ENCODE measurements around the gene FMNL2.

FMNL2 gene

DNA sequence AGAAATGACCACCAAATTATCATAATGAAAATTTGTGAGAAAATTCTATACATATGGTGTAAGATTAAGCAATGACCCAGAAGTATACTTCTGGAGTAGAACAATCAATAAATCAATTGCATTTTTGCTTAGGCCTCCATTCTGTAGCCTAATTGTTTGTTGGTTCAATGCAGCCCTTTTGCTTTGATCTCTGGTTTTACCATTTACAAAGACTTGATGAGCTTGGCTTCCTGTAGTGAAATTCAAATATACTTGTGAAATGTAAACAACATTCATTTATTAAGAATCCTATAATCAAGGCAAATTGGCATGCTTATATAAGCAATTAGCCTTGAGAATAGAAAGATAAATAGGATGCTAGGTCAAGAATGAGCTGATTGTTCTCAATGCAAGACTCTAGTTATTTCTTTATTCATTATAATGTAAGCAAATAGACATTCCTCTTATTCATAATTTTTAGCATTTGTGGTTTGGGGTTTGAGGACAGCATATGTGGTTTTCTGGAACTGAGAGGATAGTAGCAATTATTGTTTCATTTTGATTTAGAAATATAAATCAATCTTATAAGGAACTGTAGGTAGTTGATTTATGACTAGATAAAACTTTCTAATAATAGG is 9.7 kb downstream of the FMNL2 start:
- H3K36me3 ChIP-seq (ENCODE audit: control insufficient read depth in 2 of 2, insufficient read depth in 1 of 2, low read length in 2 of 2), result peaks cover 0 to 7% of the 10 kb centered on the region in 2 experiments; a peak in 2 of 3 replicates
- no peaks in the 10 kb centered on the region for H3K4me1 ChIP-seq (ENCODE audit: control insufficient read depth, insufficient read depth, low read length)
- H3K9me3 ChIP-seq (ENCODE audit: control insufficient read depth, insufficient read depth, low read depth, low read length), result no peaks in the 10 kb centered on the region
- POLR2A ChIA-PET, result no interaction called here
- CTCF ChIA-PET, result no interaction called here
- TF ChIP-seq ZEB2 (tag by site-specific recombination; IDR thresholded peaks at IDR 0.05) (no peak), ZFP69B (tag by site-specific recombination; IDR thresholded peaks at IDR 0.05) (no peak), ZNF560 (tag by site-specific recombination; IDR thresholded peaks at IDR 0.05; ENCODE audit: borderline replicate concordance) (no peak), ZNF558 (tag by site-specific recombination; IDR thresholded peaks at IDR 0.05) (no peak)
- no peak overlapping the region for H3K27ac ChIP-seq (ENCODE audit: extremely low read depth, low read depth, low read length)
- H3K4me3 ChIP-seq (ENCODE audit: low read depth, low read length), result no peak overlapping the region

DNA sequence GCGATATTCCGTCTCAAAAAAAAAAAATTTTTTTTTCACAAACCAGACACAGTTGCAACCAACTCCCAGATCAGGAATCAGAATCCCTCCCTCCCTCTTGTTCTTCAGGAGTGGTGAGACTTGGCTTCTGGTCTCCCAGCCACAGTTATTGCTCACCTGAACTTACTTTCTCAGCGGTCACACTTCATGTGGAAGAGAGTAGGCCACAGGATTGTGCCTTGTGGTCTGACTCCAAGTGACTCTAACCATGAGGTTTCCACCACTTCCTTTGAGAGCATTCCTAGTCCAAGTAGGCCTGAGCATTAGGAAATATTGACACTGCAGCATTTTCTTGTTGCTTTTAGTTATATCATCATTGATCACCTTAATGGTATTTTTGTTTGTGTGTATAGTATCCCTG is 12.1 kb downstream of the FMNL2 start:
- Histone ChIP-seq H3K27ac (ENCODE audit: extremely low read depth, low read depth, low read length) (no peak overlapping the region), H3K36me3 (ENCODE audit: control insufficient read depth in 2 of 2, insufficient read depth in 1 of 2, low read length in 2 of 2) (peaks cover 0 to 7% of the 10 kb centered on the region in 2 experiments; a peak in 2 of 3 replicates), H3K9me3 (ENCODE audit: control insufficient read depth, insufficient read depth, low read depth, low read length) (no peaks in the 10 kb centered on the region), H3K4me3 (ENCODE audit: low read depth, low read length) (no peak overlapping the region), H3K4me1 (ENCODE audit: control insufficient read depth, insufficient read depth, low read length) (no peaks in the 10 kb centered on the region)
- ChIA-PET CTCF (interaction anchor here (0.7 kb wide), 1 partner anchor 158 kb away, joined by 3 read pairs; no protein-coding TSS in a partner anchor), POLR2A (no interaction called here)
- TF ChIP-seq ZNF248 (tag by site-specific recombination; IDR thresholded peaks at IDR 0.05) (no peak), IKZF3 (tag by site-specific recombination; IDR thresholded peaks at IDR 0.05) (no peak), ZNF610 (tag by site-specific recombination; IDR thresholded peaks at IDR 0.05; ENCODE audit: borderline replicate concordance) (no peak), ZBTB17 (tag by site-specific recombination; IDR thresholded peaks at IDR 0.05) (no peak), ZNF624 (tag by site-specific recombination; IDR thresholded peaks at IDR 0.05) (no peak), SALL2 (tag by site-specific recombination; IDR thresholded peaks at IDR 0.05; ENCODE audit: borderline replicate concordance) (no peak), ZFP3 (tag by site-specific recombination; IDR thresholded peaks at IDR 0.05; ENCODE audit: low read depth) (no peak), ZNF114 (tag by site-specific recombination; IDR thresholded peaks at IDR 0.05) (no peak), ZNF560 (tag by site-specific recombination; IDR thresholded peaks at IDR 0.05; ENCODE audit: borderline replicate concordance) (no peak), ZNF830 (tag by site-specific recombination; IDR thresholded peaks at IDR 0.05; ENCODE audit: low read depth) (no peak), GLIS2 (tag by site-specific recombination; IDR thresholded peaks at IDR 0.05) (no peak)
- TF ChIP-seq, protein P1, sequence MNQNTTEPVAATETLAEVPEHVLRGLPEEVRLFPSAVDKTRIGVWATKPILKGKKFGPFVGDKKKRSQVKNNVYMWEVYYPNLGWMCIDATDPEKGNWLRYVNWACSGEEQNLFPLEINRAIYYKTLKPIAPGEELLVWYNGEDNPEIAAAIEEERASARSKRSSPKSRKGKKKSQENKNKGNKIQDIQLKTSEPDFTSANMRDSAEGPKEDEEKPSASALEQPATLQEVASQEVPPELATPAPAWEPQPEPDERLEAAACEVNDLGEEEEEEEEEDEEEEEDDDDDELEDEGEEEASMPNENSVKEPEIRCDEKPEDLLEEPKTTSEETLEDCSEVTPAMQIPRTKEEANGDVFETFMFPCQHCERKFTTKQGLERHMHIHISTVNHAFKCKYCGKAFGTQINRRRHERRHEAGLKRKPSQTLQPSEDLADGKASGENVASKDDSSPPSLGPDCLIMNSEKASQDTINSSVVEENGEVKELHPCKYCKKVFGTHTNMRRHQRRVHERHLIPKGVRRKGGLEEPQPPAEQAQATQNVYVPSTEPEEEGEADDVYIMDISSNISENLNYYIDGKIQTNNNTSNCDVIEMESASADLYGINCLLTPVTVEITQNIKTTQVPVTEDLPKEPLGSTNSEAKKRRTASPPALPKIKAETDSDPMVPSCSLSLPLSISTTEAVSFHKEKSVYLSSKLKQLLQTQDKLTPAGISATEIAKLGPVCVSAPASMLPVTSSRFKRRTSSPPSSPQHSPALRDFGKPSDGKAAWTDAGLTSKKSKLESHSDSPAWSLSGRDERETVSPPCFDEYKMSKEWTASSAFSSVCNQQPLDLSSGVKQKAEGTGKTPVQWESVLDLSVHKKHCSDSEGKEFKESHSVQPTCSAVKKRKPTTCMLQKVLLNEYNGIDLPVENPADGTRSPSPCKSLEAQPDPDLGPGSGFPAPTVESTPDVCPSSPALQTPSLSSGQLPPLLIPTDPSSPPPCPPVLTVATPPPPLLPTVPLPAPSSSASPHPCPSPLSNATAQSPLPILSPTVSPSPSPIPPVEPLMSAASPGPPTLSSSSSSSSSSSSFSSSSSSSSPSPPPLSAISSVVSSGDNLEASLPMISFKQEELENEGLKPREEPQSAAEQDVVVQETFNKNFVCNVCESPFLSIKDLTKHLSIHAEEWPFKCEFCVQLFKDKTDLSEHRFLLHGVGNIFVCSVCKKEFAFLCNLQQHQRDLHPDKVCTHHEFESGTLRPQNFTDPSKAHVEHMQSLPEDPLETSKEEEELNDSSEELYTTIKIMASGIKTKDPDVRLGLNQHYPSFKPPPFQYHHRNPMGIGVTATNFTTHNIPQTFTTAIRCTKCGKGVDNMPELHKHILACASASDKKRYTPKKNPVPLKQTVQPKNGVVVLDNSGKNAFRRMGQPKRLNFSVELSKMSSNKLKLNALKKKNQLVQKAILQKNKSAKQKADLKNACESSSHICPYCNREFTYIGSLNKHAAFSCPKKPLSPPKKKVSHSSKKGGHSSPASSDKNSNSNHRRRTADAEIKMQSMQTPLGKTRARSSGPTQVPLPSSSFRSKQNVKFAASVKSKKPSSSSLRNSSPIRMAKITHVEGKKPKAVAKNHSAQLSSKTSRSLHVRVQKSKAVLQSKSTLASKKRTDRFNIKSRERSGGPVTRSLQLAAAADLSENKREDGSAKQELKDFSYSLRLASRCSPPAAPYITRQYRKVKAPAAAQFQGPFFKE (tag by site-specific recombination; IDR thresholded peaks at IDR 0.05; ENCODE audit: borderline replicate concordance), result no peak
- TF ChIP-seq, protein P2, sequence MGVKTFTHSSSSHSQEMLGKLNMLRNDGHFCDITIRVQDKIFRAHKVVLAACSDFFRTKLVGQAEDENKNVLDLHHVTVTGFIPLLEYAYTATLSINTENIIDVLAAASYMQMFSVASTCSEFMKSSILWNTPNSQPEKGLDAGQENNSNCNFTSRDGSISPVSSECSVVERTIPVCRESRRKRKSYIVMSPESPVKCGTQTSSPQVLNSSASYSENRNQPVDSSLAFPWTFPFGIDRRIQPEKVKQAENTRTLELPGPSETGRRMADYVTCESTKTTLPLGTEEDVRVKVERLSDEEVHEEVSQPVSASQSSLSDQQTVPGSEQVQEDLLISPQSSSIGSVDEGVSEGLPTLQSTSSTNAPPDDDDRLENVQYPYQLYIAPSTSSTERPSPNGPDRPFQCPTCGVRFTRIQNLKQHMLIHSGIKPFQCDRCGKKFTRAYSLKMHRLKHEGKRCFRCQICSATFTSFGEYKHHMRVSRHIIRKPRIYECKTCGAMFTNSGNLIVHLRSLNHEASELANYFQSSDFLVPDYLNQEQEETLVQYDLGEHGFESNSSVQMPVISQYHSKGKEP (tag by site-specific recombination; IDR thresholded peaks at IDR 0.05), result no peak
- TF ChIP-seq, protein P3, sequence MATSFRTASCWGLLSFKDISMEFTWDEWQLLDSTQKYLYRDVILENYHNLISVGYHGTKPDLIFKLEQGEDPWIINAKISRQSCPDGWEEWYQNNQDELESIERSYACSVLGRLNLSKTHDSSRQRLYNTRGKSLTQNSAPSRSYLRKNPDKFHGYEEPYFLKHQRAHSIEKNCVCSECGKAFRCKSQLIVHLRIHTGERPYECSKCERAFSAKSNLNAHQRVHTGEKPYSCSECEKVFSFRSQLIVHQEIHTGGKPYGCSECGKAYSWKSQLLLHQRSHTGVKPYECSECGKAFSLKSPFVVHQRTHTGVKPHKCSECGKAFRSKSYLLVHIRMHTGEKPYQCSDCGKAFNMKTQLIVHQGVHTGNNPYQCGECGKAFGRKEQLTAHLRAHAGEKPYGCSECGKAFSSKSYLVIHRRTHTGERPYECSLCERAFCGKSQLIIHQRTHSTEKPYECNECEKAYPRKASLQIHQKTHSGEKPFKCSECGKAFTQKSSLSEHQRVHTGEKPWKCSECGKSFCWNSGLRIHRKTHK (tag by site-specific recombination; IDR thresholded peaks at IDR 0.05), result no peak
- TF ChIP-seq, protein P4, sequence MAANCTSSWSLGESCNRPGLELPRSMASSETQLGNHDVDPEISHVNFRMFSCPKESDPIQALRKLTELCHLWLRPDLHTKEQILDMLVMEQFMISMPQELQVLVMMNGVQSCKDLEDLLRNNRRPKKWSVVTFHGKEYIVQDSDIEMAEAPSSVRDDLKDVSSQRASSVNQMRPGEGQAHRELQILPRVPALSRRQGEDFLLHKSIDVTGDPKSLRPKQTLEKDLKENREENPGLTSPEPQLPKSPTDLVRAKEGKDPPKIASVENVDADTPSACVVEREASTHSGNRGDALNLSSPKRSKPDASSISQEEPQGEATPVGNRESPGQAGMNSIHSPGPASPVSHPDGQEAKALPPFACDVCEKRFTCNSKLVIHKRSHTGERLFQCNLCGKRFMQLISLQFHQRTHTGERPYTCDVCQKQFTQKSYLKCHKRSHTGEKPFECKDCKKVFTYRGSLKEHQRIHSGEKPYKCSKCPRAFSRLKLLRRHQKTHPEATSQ (tag by site-specific recombination; IDR thresholded peaks at IDR 0.05), result no peak
- TF ChIP-seq, protein P5, sequence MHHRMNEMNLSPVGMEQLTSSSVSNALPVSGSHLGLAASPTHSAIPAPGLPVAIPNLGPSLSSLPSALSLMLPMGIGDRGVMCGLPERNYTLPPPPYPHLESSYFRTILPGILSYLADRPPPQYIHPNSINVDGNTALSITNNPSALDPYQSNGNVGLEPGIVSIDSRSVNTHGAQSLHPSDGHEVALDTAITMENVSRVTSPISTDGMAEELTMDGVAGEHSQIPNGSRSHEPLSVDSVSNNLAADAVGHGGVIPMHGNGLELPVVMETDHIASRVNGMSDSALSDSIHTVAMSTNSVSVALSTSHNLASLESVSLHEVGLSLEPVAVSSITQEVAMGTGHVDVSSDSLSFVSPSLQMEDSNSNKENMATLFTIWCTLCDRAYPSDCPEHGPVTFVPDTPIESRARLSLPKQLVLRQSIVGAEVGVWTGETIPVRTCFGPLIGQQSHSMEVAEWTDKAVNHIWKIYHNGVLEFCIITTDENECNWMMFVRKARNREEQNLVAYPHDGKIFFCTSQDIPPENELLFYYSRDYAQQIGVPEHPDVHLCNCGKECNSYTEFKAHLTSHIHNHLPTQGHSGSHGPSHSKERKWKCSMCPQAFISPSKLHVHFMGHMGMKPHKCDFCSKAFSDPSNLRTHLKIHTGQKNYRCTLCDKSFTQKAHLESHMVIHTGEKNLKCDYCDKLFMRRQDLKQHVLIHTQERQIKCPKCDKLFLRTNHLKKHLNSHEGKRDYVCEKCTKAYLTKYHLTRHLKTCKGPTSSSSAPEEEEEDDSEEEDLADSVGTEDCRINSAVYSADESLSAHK (tag by site-specific recombination; IDR thresholded peaks at IDR 0.05), result no peak
- TF ChIP-seq, protein P6, sequence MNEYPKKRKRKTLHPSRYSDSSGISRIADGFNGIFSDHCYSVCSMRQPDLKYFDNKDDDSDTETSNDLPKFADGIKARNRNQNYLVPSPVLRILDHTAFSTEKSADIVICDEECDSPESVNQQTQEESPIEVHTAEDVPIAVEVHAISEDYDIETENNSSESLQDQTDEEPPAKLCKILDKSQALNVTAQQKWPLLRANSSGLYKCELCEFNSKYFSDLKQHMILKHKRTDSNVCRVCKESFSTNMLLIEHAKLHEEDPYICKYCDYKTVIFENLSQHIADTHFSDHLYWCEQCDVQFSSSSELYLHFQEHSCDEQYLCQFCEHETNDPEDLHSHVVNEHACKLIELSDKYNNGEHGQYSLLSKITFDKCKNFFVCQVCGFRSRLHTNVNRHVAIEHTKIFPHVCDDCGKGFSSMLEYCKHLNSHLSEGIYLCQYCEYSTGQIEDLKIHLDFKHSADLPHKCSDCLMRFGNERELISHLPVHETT (tag by site-specific recombination; IDR thresholded peaks at IDR 0.05), result no peak

Data from HEK293 (cell line).